ENCODE data around the gene PSENEN. TPM values are rescaled to one million over a fixed set of nuclear protein-coding genes. Genes with fewer than 3 reads are reported as not detected.

Gene PSENEN
- polyA plus RNA-seq, 4 donors = 59.7 to 95.9 (median 70.1) TPM

DNA sequence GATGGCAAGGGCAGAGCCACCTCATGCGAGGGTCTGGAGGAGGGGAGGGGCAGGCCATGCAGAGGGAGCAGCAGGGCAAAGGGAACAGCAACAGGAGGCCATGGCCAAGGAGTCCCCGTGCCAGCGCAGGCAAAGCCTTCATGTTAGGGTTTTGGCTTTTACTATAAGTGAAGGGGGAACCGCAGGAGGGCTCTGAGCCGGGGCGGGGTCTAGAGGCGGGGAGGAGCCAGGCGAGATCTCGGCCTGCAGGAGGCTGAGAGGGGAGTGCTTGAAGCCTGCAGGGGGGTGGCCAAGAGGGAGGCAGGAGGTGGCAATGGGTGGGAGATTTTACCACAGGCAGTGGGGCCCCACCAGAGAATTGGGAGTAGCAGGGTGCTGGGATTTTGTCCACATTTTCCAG lies 36.2 kb downstream of the PSENEN start:
- Histone ChIP-seq H3K27ac (ENCODE audit: low read depth in 1 of 3, low read length in 2 of 3) (no peak overlapping the region), H3K4me1 (ENCODE audit: control insufficient read depth in 3 of 3, insufficient read depth in 2 of 3, low read depth in 1 of 3, low read length in 2 of 3) (peaks cover 0 to 13% (median 0%) of the 10 kb centered on the region in 3 donors), H3K4me3 (ENCODE audit: low read depth in 1 of 3, low read length in 3 of 3) (no peak overlapping the region), H3K36me3 (ENCODE audit: control insufficient read depth in 3 of 3, insufficient read depth in 2 of 3, low read depth in 1 of 3, low read length in 3 of 3) (peaks cover 0 to 56% (median 4%) of the 10 kb centered on the region in 3 donors), H3K9me3 (ENCODE audit: control insufficient read depth in 2 of 2, insufficient read depth in 1 of 2, low read depth in 1 of 2, low read length in 1 of 2) (no peaks in the 10 kb centered on the region), H3K27me3 (ENCODE audit: control insufficient read depth in 3 of 3, insufficient read depth in 3 of 3, low read length in 3 of 3) (no peaks in the 10 kb centered on the region)
- FAIRE-seq = no peak
- WGBS, 3 donors = 82 to 94% (median 91%) methylated on average over 8 to 9 of the region's 9 CpGs
- no peak for DNase-seq

- no peak overlapping the region for H3K27ac ChIP-seq (ENCODE audit: low read depth in 1 of 3, low read length in 2 of 3)
- DNase-seq (no peak), FAIRE-seq (no peak)
- H3K4me1 ChIP-seq (ENCODE audit: control insufficient read depth in 3 of 3, insufficient read depth in 2 of 3, low read depth in 1 of 3, low read length in 2 of 3) = peaks cover 0 to 14% (median 0%) of the 10 kb centered on the region in 3 donors
- H3K4me3 ChIP-seq (ENCODE audit: low read depth in 1 of 3, low read length in 3 of 3) = no peak overlapping the region
- WGBS, 3 donors = 95 to 97% (median 96%) methylated on average over 12 of the region's 12 CpGs
- no peaks in the 10 kb centered on the region for H3K9me3 ChIP-seq (ENCODE audit: control insufficient read depth in 2 of 2, insufficient read depth in 1 of 2, low read depth in 1 of 2, low read length in 1 of 2)
- H3K27me3 ChIP-seq (ENCODE audit: control insufficient read depth in 3 of 3, insufficient read depth in 3 of 3, low read length in 3 of 3) = no peaks in the 10 kb centered on the region
- H3K36me3 ChIP-seq (ENCODE audit: control insufficient read depth in 3 of 3, insufficient read depth in 2 of 3, low read depth in 1 of 3, low read length in 3 of 3) = peaks cover 0 to 55% (median 6%) of the 10 kb centered on the region in 3 donors
Measured at GRCh38 chr19:35782589-35782988, 37.1 kb downstream of the PSENEN start.

GRCh38 chr19:35783469-35784434 lies 38.3 kb downstream of the PSENEN start:
- FAIRE-seq = no peak
- no peak for DNase-seq
- peaks cover 0 to 14% (median 0%) of the 10 kb centered on the region in 3 donors for H3K4me1 ChIP-seq (ENCODE audit: control insufficient read depth in 3 of 3, insufficient read depth in 2 of 3, low read depth in 1 of 3, low read length in 2 of 3)
- peaks cover 0 to 45% (median 6%) of the 10 kb centered on the region in 3 donors for H3K36me3 ChIP-seq (ENCODE audit: control insufficient read depth in 3 of 3, insufficient read depth in 2 of 3, low read depth in 1 of 3, low read length in 3 of 3)
- no peaks in the 10 kb centered on the region for H3K27me3 ChIP-seq (ENCODE audit: control insufficient read depth in 3 of 3, insufficient read depth in 3 of 3, low read length in 3 of 3)
- no peak overlapping the region for H3K27ac ChIP-seq (ENCODE audit: low read depth in 1 of 3, low read length in 2 of 3)
- no peak overlapping the region for H3K4me3 ChIP-seq (ENCODE audit: low read depth in 1 of 3, low read length in 3 of 3)
- no peaks in the 10 kb centered on the region for H3K9me3 ChIP-seq (ENCODE audit: control insufficient read depth in 2 of 2, insufficient read depth in 1 of 2, low read depth in 1 of 2, low read length in 1 of 2)
- 79 to 86% (median 79%) methylated on average over 22 to 28 of the region's 28 CpGs for WGBS, 3 donors

GRCh38 chr19:35784503-35785338 lies 39.3 kb downstream of the PSENEN start:
- Histone ChIP-seq H3K27me3 (ENCODE audit: control insufficient read depth in 3 of 3, insufficient read depth in 3 of 3, low read length in 3 of 3) (no peaks in the 10 kb centered on the region), H3K27ac (ENCODE audit: low read depth in 1 of 3, low read length in 2 of 3) (no peak overlapping the region), H3K4me3 (ENCODE audit: low read depth in 1 of 3, low read length in 3 of 3) (no peak overlapping the region), H3K36me3 (ENCODE audit: control insufficient read depth in 3 of 3, insufficient read depth in 2 of 3, low read depth in 1 of 3, low read length in 3 of 3) (peaks cover 0 to 42% (median 6%) of the 10 kb centered on the region in 3 donors), H3K9me3 (ENCODE audit: control insufficient read depth in 2 of 2, insufficient read depth in 1 of 2, low read depth in 1 of 2, low read length in 1 of 2) (no peaks in the 10 kb centered on the region), H3K4me1 (ENCODE audit: control insufficient read depth in 3 of 3, insufficient read depth in 2 of 3, low read depth in 1 of 3, low read length in 2 of 3) (peaks cover 0 to 14% (median 0%) of the 10 kb centered on the region in 3 donors)
- DNase-seq (no peak), FAIRE-seq (no peak)
- 83 to 94% (median 92%) methylated on average over 37 to 45 of the region's 45 CpGs for WGBS, 3 donors

- 91 to 98% (median 96%) methylated on average over 10 of the region's 10 CpGs for WGBS, 3 donors
- Histone ChIP-seq H3K4me3 (ENCODE audit: low read depth in 1 of 3, low read length in 3 of 3) (no peak overlapping the region), H3K36me3 (ENCODE audit: control insufficient read depth in 3 of 3, insufficient read depth in 2 of 3, low read depth in 1 of 3, low read length in 3 of 3) (peaks cover 0 to 37% (median 4%) of the 10 kb centered on the region in 3 donors), H3K27me3 (ENCODE audit: control insufficient read depth in 3 of 3, insufficient read depth in 3 of 3, low read length in 3 of 3) (no peaks in the 10 kb centered on the region), H3K4me1 (ENCODE audit: control insufficient read depth in 3 of 3, insufficient read depth in 2 of 3, low read depth in 1 of 3, low read length in 2 of 3) (peaks cover 0 to 14% (median 0%) of the 10 kb centered on the region in 3 donors), H3K27ac (ENCODE audit: low read depth in 1 of 3, low read length in 2 of 3) (no peak overlapping the region), H3K9me3 (ENCODE audit: control insufficient read depth in 2 of 2, insufficient read depth in 1 of 2, low read depth in 1 of 2, low read length in 1 of 2) (no peaks in the 10 kb centered on the region)
- DNase-seq (no peak), FAIRE-seq (no peak)
Measured at GRCh38 chr19:35785339-35785627, 39.8 kb downstream of the PSENEN start.

- H3K27me3 ChIP-seq (ENCODE audit: control insufficient read depth in 3 of 3, insufficient read depth in 3 of 3, low read length in 3 of 3) = no peaks in the 10 kb centered on the region
- H3K36me3 ChIP-seq (ENCODE audit: control insufficient read depth in 3 of 3, insufficient read depth in 2 of 3, low read depth in 1 of 3, low read length in 3 of 3) = peaks cover 0 to 26% (median 2%) of the 10 kb centered on the region in 3 donors
- H3K9me3 ChIP-seq (ENCODE audit: control insufficient read depth in 2 of 2, insufficient read depth in 1 of 2, low read depth in 1 of 2, low read length in 1 of 2) = no peaks in the 10 kb centered on the region
- DNase-seq = peak in 1 of 2 donors; percentile 57
- FAIRE-seq = no peak
- H3K4me1 ChIP-seq (ENCODE audit: control insufficient read depth in 3 of 3, insufficient read depth in 2 of 3, low read depth in 1 of 3, low read length in 2 of 3) = peaks cover 0 to 14% (median 0%) of the 10 kb centered on the region in 3 donors
- 65 to 79% (median 76%) methylated on average over 23 to 31 of the region's 31 CpGs for WGBS, 3 donors
- H3K4me3 ChIP-seq (ENCODE audit: low read depth in 1 of 3, low read length in 3 of 3) = no peak overlapping the region
- no peak overlapping the region for H3K27ac ChIP-seq (ENCODE audit: low read depth in 1 of 3, low read length in 2 of 3)
Measured at GRCh38 chr19:35786299-35787160, 41.1 kb downstream of the PSENEN start.

- 91 to 94% (median 92%) methylated on average over 15 of the region's 15 CpGs for WGBS, 3 donors
- H3K27me3 ChIP-seq (ENCODE audit: control insufficient read depth in 3 of 3, insufficient read depth in 3 of 3, low read length in 3 of 3) = no peaks in the 10 kb centered on the region
- no peak for DNase-seq
- H3K4me3 ChIP-seq (ENCODE audit: low read depth in 1 of 3, low read length in 3 of 3) = no peak overlapping the region
- no peaks in the 10 kb centered on the region for H3K9me3 ChIP-seq (ENCODE audit: control insufficient read depth in 2 of 2, insufficient read depth in 1 of 2, low read depth in 1 of 2, low read length in 1 of 2)
- peaks cover 0 to 18% (median 2%) of the 10 kb centered on the region in 3 donors for H3K36me3 ChIP-seq (ENCODE audit: control insufficient read depth in 3 of 3, insufficient read depth in 2 of 3, low read depth in 1 of 3, low read length in 3 of 3)
- no peak overlapping the region for H3K27ac ChIP-seq (ENCODE audit: low read depth in 1 of 3, low read length in 2 of 3)
- peaks cover 0 to 14% (median 0%) of the 10 kb centered on the region in 3 donors for H3K4me1 ChIP-seq (ENCODE audit: control insufficient read depth in 3 of 3, insufficient read depth in 2 of 3, low read depth in 1 of 3, low read length in 2 of 3)
- FAIRE-seq = no peak
Measured at GRCh38 chr19:35787227-35787799, 41.9 kb downstream of the PSENEN start.
